ENCODE results near the gene DDX10. TPM values are rescaled to one million over a fixed set of nuclear protein-coding genes. Genes with fewer than 3 reads are reported as not detected.

The DDX10 gene
- total RNA-seq, 1 experiment from 2014 or later: 48.3 TPM

GRCh38 chr11:108912581-108912980 lies 247.7 kb downstream of the DDX10 start:
- peaks cover 0 to under 1% (median 0%) of the 10 kb centered on the region in 3 experiments; a peak in 1 of 7 replicates for H3K36me3 Mint-ChIP-seq (ENCODE audit: insufficient read depth in 1 of 3, low read depth in 3 of 3)
- no peak overlapping the region for H4K8ac ChIP-seq (replicated peaks; ENCODE audit: insufficient read length, low read depth, low read length)
- peaks cover 4% of the 10 kb centered on the region; the same call in 1 of the 2 replicates for H3K4me1 ChIP-seq (ENCODE audit: insufficient read depth, low read length)
- H3K4ac ChIP-seq (ENCODE audit: low read depth, low read length): no peak overlapping the region
- no peak overlapping the region for H2BK12ac ChIP-seq (ENCODE audit: insufficient read length, low read depth, low read length)
- H3K4me3 Mint-ChIP-seq: no peak overlapping the region
- H2AFZ ChIP-seq (ENCODE audit: low read length): no peak overlapping the region
- H2BK15ac ChIP-seq (ENCODE audit: low read depth, low read length): no peak overlapping the region
- no peak overlapping the region for H2AK5ac ChIP-seq (ENCODE audit: insufficient read length, low read length)
- no CpG with 5 or more reads among the region's 1 CpG for WGBS (ENCODE audit: extremely low coverage, insufficient read length, low lambda C conversion rate)
- no peak for TF ChIP-seq CTCF (conservative IDR thresholded peaks at IDR 0.05)
- no peak overlapping the region for H2BK120ac ChIP-seq (ENCODE audit: low read depth, low read length, poor library complexity, severe bottlenecking)
- no peak overlapping the region for H2BK20ac ChIP-seq (ENCODE audit: low read depth, low read length, poor library complexity, severe bottlenecking)
- no peak overlapping the region for H3K56ac ChIP-seq (ENCODE audit: insufficient read length, low read depth, low read length)
- no peaks in the 10 kb centered on the region for H4K20me1 ChIP-seq (ENCODE audit: control insufficient read depth, insufficient read depth, insufficient read length)
- H3K4me2 ChIP-seq (ENCODE audit: insufficient read depth, insufficient read length, low read length): no peak overlapping the region
- no peaks in the 10 kb centered on the region for H3K27me3 ChIP-seq (ENCODE audit: insufficient read depth, low read length)
- no peak overlapping the region for H3T11ph ChIP-seq (ENCODE audit: low read length)
- H3K79me2 ChIP-seq (ENCODE audit: insufficient read depth, low read length): no peaks in the 10 kb centered on the region
- no peak overlapping the region for H3K27ac ChIP-seq (ENCODE audit: insufficient read length, low read depth, low read length)
- H4K5ac ChIP-seq (ENCODE audit: insufficient read length, low read depth, low read length): no peak overlapping the region
- H3K27me3 Mint-ChIP-seq (ENCODE audit: low read depth): no peaks in the 10 kb centered on the region
- no peak for DNase-seq
- no peak overlapping the region for H3K27ac Mint-ChIP-seq
- no peaks in the 10 kb centered on the region for H3K79me1 ChIP-seq (ENCODE audit: insufficient read depth, low read depth, low read length, poor library complexity, severe bottlenecking)
- no peaks in the 10 kb centered on the region for H3K23me2 ChIP-seq (ENCODE audit: insufficient read length, low read depth, low read length, poor library complexity, severe bottlenecking)
- H3K9me3 Mint-ChIP-seq: no peaks in the 10 kb centered on the region
- no peak overlapping the region for H3K9ac ChIP-seq (ENCODE audit: extremely low read depth, insufficient read length, low read length)
- H2BK5ac ChIP-seq (ENCODE audit: insufficient read length, low read length): no peak overlapping the region
- no peak overlapping the region for H3K14ac ChIP-seq (ENCODE audit: insufficient read depth, low read length)
- H3K18ac ChIP-seq (ENCODE audit: insufficient read length, low read depth, low read length): no peak overlapping the region
- peaks cover 12 to 16% of the 10 kb centered on the region in 2 experiments for H3K4me1 Mint-ChIP-seq
- no peak overlapping the region for H3K23ac ChIP-seq (ENCODE audit: insufficient read length, low read depth, low read length)
- H4K91ac ChIP-seq (ENCODE audit: insufficient read length, low read depth, low read length): no peak overlapping the region
- H3K9me3 ChIP-seq (ENCODE audit: control insufficient read depth, low read depth, low read length): no peaks in the 10 kb centered on the region
